Small intestine (tissue), 7 donors: ENCODE data around the gene UQCRHL. TPM values are rescaled to one million over a fixed set of nuclear protein-coding genes. Genes with fewer than 3 reads are reported as not detected.

Source experiments
- DNase-seq, 2 donors: peaks; one replicate each; pipeline versions ENCODE4 v3.0.0 to v3.0.0-alpha.2; 2013
- FAIRE-seq: peaks from 2 replicates; lab custom pipeline; 2012; peaks lifted over from hg19 to GRCh38; lab: Jason Lieb, UNC
- H3K27ac ChIP-seq, 3 donors: one replicate each; pipeline ENCODE4 v1.5.1; 2013; ENCODE audit warnings: low read length in 2 of 3, mild to moderate bottlenecking in 2 of 3, control low read depth in 1 of 3, inconsistent platforms in 1 of 3, low read depth in 1 of 3, moderate library complexity in 1 of 3
- H3K27me3 ChIP-seq, 3 donors: one replicate each; pipeline ENCODE4 v1.6.1; 2013; ENCODE audit warnings: low read length in 3 of 3, inconsistent platforms in 1 of 3; ENCODE audit not compliant: control insufficient read depth in 3 of 3, insufficient read depth in 3 of 3
- H3K36me3 ChIP-seq, 3 donors: one replicate each; pipeline ENCODE4 v1.6.1; 2013; ENCODE audit warnings: low read length in 3 of 3, inconsistent platforms in 1 of 3, low read depth in 1 of 3, mild to moderate bottlenecking in 1 of 3, moderate library complexity in 1 of 3; ENCODE audit not compliant: control insufficient read depth in 3 of 3, insufficient read depth in 2 of 3
- H3K4me1 ChIP-seq, 3 donors: one replicate each; pipeline ENCODE4 v1.6.1; 2013; ENCODE audit warnings: low read length in 2 of 3, inconsistent platforms in 1 of 3, low read depth in 1 of 3, mild to moderate bottlenecking in 1 of 3, moderate library complexity in 1 of 3; ENCODE audit not compliant: control insufficient read depth in 3 of 3, insufficient read depth in 2 of 3
- H3K4me3 ChIP-seq, 3 donors: one replicate each; pipeline ENCODE4 v1.5.1; 2013; ENCODE audit warnings: low read length in 3 of 3, control low read depth in 1 of 3, inconsistent platforms in 1 of 3, low read depth in 1 of 3, mild to moderate bottlenecking in 1 of 3, moderate library complexity in 1 of 3
- H3K9me3 ChIP-seq, 2 donors: one replicate each; pipeline ENCODE4 v1.6.1; 2013; ENCODE audit warnings: low read depth in 1 of 2, low read length in 1 of 2; ENCODE audit not compliant: control insufficient read depth in 2 of 2, insufficient read depth in 1 of 2
- WGBS, 3 donors: extraction: QIAGEN DNeasy Blood & Tissue Kit; methylation state at CpG; one replicate each; pipeline ENCODE4 v1.1.7; 2013; 5-methylcytosine and 5-hydroxymethylcytosine counted together
- polyA plus RNA-seq, 4 donors: library from polyadenylated mRNA; stranded (reverse) in 3 of 4; unstranded in 1 of 4; fragments of 200-250 nt in 3 of 4; fragments of 120-200 nt in 1 of 4; gene quantifications; one replicate each; pipeline versions ENCODE4 v1.2.1 to v1.2.3, GENCODE V29; 2013
- donor health status: healthy with polysubstance abuse.
- donor health status: control.
- donor health status: control.
- donor health status: Bipolar disorder and iron deficiency.
- donor health status: healthy.

UQCRHL gene
- polyA plus RNA-seq, 4 donors = 2.7 to 4.7 (median 3.7) TPM

DNA sequence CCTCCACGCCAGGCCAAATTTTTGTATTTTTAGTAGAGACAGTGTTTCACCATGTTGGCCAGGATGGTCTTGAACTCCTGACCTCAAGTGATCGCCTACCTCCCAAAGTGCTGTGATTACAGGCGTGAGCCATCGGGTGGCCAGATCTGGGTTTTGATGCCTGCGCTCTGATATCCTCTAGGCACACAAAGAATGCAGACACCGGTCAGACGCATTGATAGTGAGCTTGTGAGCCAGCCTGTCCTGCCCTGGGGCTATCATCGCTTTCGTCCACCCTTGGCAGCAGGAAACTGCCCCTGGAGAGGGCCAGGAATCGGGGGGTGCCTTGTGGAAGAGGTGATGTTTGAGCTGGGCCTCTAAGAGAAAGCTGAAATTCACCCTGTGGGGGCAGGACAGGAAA, 44.9 kb downstream of the UQCRHL start:
- peaks cover 4 to 39% (median 5%) of the 10 kb centered on the region in 3 donors for H3K4me1 ChIP-seq
- no peaks in the 10 kb centered on the region for H3K9me3 ChIP-seq
- peaks cover 4 to 61% (median 6%) of the 10 kb centered on the region in 3 donors for H3K36me3 ChIP-seq
- no peak for DNase-seq
- H3K27ac ChIP-seq = peak overlapping the region in 1 of 3 donors; percentile 9
- WGBS, 3 donors = 74 to 80% (median 76%) methylated on average over 10 of the region's 10 CpGs
- no peak for FAIRE-seq
- H3K4me3 ChIP-seq = no peak overlapping the region
- no peaks in the 10 kb centered on the region for H3K27me3 ChIP-seq

DNA sequence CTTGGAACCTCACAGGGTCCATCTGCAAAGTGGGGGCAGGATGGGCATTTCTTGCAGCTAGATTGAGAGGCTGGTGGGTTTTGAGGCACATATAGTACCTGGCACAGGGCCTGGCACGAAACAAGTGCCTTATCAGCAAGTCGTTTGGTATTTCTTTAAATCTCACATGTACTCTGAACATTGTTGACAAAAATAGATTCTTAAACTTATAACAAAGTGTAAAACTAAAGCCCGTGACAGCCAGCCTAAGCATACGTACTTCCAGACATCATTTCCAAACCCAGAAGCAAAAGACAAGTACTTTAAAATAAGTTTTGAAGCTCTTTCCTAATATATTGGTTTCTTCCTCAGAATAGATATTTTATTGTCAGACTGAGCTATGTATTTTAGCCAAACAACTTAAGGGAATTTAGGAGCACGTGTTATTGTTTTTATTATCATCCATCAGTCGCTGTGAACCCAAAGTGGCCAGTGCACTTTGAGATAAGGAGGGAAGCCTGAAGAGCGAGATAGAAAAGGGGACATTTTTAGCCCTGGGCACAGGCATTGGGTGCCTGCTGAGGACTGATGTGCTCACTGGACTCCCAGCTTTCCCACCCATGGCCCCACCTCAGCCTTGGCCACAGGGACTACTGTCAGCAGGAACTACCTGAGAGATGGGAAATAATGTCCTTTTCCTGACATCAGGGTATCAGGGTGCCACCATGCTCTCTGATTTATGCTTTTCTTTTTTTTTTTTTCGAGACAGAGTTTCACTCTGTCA, 45.9 kb downstream of the UQCRHL start:
- 47 to 53% (median 52%) methylated on average over 8 of the region's 8 CpGs for WGBS, 3 donors
- Histone ChIP-seq H3K27ac (peak overlapping the region in 2 of 3 donors; percentile 83 to 84), H3K9me3 (no peaks in the 10 kb centered on the region), H3K36me3 (peaks cover 0 to 51% (median 6%) of the 10 kb centered on the region in 3 donors), H3K27me3 (no peaks in the 10 kb centered on the region), H3K4me1 (peaks cover 4 to 49% (median 5%) of the 10 kb centered on the region in 3 donors), H3K4me3 (peak overlapping the region in 1 of 3 donors; percentile 95)
- no peak for FAIRE-seq
- no peak for DNase-seq

DNA sequence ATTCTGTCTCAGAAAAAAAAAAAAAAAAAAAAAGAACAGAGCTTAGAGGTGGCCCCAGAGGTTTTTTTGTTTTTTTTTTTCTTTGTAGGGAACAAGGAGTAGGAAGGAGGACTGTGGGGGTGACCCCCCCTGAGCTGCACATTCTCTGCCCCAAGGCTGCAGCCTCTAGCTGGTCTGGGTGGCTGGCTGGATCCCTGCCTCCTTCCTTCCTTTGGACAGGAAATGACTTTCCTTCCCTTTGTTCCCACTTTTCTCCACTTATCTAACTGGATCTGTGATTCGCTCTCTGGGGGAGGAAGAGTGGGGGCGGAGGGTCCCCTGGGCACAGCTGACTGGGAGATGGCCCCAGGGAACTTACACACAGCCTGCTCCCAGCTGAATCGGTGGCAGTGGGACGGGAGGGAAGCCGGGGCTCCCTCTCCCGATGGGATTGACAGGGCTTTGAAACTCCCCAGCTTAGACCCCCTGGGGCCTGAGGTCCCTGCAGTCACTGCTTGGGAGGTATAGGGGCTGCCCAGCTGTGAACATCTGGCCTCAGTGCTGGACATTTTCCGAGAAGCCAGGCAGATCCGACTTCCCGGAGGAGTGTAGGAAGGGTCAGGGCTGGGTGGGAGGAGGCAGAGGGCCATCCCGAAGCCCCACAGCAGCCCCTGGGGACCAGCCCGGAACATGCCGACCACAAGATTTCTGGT, 46.8 kb downstream of the UQCRHL start:
- H3K36me3 ChIP-seq = peaks cover 0 to 44% (median 5%) of the 10 kb centered on the region in 3 donors
- peak overlapping the region; percentile 17 to 84 (median 83) for H3K27ac ChIP-seq
- no peaks in the 10 kb centered on the region for H3K27me3 ChIP-seq
- no peaks in the 10 kb centered on the region for H3K9me3 ChIP-seq
- peaks cover 4 to 57% (median 5%) of the 10 kb centered on the region in 3 donors for H3K4me1 ChIP-seq
- no peak for FAIRE-seq
- peak in 1 of 2 donors; percentile 65 for DNase-seq
- 38 to 76% (median 71%) methylated on average over 11 to 12 of the region's 12 CpGs for WGBS, 3 donors
- H3K4me3 ChIP-seq = peak overlapping the region in 1 of 3 donors; percentile 95

- H3K9me3 ChIP-seq = peaks cover 0 to 3% of the 10 kb centered on the region in 2 donors
- peak overlapping the region; percentile 63 to 95 (median 85) for H3K4me3 ChIP-seq
- H3K27me3 ChIP-seq = no peaks in the 10 kb centered on the region
- H3K36me3 ChIP-seq = peaks cover 0 to 28% (median 0%) of the 10 kb centered on the region in 3 donors
- FAIRE-seq (no peak), DNase-seq (peak in 1 of 2 donors; percentile 68)
- peaks cover 0 to 54% (median 4%) of the 10 kb centered on the region in 3 donors for H3K4me1 ChIP-seq
- H3K27ac ChIP-seq = peak overlapping the region; percentile 66 to 84 (median 77)
- WGBS, 3 donors = 4 to 6% (median 6%) methylated on average over 27 to 58 of the region's 58 CpGs
These were observed 48.3 kb downstream of the UQCRHL start for GRCh38 chr1:15758953-15759661.

- peak within 1 kb of the TSS; percentile 63 to 95 (median 85) for H3K4me3 ChIP-seq
- H3K4me1 ChIP-seq = peaks cover 0 to 50% (median 0%) of the 10 kb centered on the region in 3 donors
- H3K27ac ChIP-seq = peak within 1 kb of the TSS; percentile 84 to 86 (median 85)
- H3K9me3 ChIP-seq = peaks cover 0 to 3% of the 10 kb centered on the region in 2 donors
- DNase-seq (peak in 1 of 2 donors; percentile 69), FAIRE-seq (no peak)
- no peaks in the 10 kb centered on the region for H3K27me3 ChIP-seq
- WGBS, 3 donors = 2 to 6% (median 2%) methylated on average over 7 to 58 of the region's 58 CpGs
- H3K36me3 ChIP-seq = peaks cover 0 to 26% (median 0%) of the 10 kb centered on the region in 3 donors
These were observed 49.0 kb downstream of the UQCRHL start, which contains the start of gene FBLIM1 for GRCh38 chr1:15758343-15758931. FBLIM1 (plus strand) TSS chr1:15758795; CDS start chr1:15764984, 6,189 bp downstream.

DNA sequence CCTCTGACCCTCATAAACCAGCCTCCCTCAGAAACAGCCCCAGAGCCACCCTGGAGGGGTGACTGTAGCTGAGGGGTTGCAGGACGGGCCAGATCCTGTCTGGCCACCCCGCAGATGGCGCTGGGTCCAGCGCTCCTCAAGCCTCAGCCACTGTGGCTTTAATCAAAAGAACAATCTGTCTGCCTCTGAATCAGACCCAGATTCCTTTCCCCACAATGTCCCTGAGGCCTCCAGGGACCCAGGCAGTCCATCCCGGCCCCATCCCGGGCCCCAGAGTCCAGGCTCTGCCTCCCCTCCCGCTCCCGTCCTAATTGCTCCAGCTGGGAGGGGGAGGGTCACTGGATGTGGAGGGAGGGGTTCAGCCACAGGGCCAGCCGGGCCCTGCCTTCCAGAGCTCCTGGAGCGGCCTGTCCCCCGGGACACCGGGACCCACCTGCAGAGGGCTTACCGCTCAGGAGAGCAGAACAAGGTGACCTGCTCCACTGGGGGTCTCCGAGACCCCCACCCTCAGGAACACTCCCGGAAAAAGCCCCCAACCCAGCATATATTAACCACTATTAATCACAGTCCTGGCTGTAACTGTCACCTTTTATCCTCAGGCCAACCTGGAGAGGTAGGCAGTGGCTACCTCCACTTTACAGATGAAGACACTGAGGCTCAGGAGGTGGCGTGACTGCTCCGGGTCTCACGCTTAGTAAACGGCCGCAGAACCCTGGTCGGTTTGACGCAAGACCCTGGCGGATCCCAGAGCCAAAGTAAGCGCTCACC, 49.7 kb downstream of the UQCRHL start:
- Histone ChIP-seq H3K27me3 (no peaks in the 10 kb centered on the region), H3K4me3 (peak overlapping the region; percentile 63 to 95 (median 85)), H3K36me3 (peaks cover 0 to 24% (median 0%) of the 10 kb centered on the region in 3 donors), H3K27ac (peak overlapping the region; percentile 83 to 86 (median 85)), H3K4me1 (peaks cover 0 to 50% (median 0%) of the 10 kb centered on the region in 3 donors), H3K9me3 (peaks cover 0 to 3% of the 10 kb centered on the region in 2 donors)
- FAIRE-seq = no peak
- 4 to 12% (median 10%) methylated on average over 21 to 24 of the region's 24 CpGs for WGBS, 3 donors
- DNase-seq = peak; percentile 73 to 83
